H9 (cell line): ENCODE results near the gene ASCL3. TPM values are rescaled to one million over a fixed set of nuclear protein-coding genes. Genes with fewer than 3 reads are reported as not detected.

ENCODE experiments used
- DNase-seq: peaks from one replicate; pipeline ENCODE4 v3.0.0-alpha.2; 2017
- H2AFZ ChIP-seq: one replicate; pipeline ENCODE4 v1.6.1; 2013; ENCODE audit warnings: mild to moderate bottlenecking, low read length, control low read depth, moderate library complexity
- H2AK5ac ChIP-seq: 2 replicates; pipeline ENCODE4 v1.6.1; 2013; ENCODE audit warnings: low read length, control low read depth, mixed read lengths; ENCODE audit not compliant: insufficient read length
- H2BK120ac ChIP-seq: one replicate; pipeline ENCODE4 v1.6.1; 2013; ENCODE audit warnings: low read depth, mild to moderate bottlenecking, low read length, control low read depth, inconsistent platforms; ENCODE audit not compliant: poor library complexity, severe bottlenecking
- H2BK12ac ChIP-seq: 2 replicates; pipeline ENCODE4 v1.6.1; 2013; ENCODE audit warnings: low read length, control low read depth, mixed read lengths, low read depth; ENCODE audit not compliant: insufficient read length
- H2BK15ac ChIP-seq: 2 replicates; pipeline ENCODE4 v1.6.1; 2013; ENCODE audit warnings: low read depth, low read length, control low read depth
- H2BK20ac ChIP-seq: one replicate; pipeline ENCODE4 v1.6.1; 2013; ENCODE audit warnings: low read depth, mild to moderate bottlenecking, low read length, control low read depth, inconsistent platforms; ENCODE audit not compliant: poor library complexity, severe bottlenecking
- H2BK5ac ChIP-seq: 2 replicates; pipeline ENCODE4 v1.6.1; 2013; ENCODE audit warnings: low read length, control low read depth, mixed read lengths; ENCODE audit not compliant: insufficient read length
- H3K14ac ChIP-seq: 2 replicates; pipeline ENCODE4 v1.6.1; 2013; ENCODE audit warnings: low read length, control low read depth; ENCODE audit not compliant: insufficient read depth
- H3K18ac ChIP-seq: 2 replicates; pipeline ENCODE4 v1.6.1; 2013; ENCODE audit warnings: low read depth, mild to moderate bottlenecking, mixed read lengths, low read length, control low read depth; ENCODE audit not compliant: insufficient read length
- H3K23ac ChIP-seq: 2 replicates; pipeline ENCODE4 v1.6.1; 2013; ENCODE audit warnings: low read length, control low read depth, mixed read lengths, low read depth; ENCODE audit not compliant: insufficient read length
- H3K23me2 ChIP-seq: 2 replicates; pipeline ENCODE4 v1.6.1; 2013; ENCODE audit warnings: low read depth, mild to moderate bottlenecking, mixed read lengths, low read length, control low read depth; ENCODE audit not compliant: insufficient read length, poor library complexity, severe bottlenecking
- H3K27ac ChIP-seq: 2 replicates; pipeline ENCODE4 v1.5.1; 2013; ENCODE audit warnings: low read length, control low read depth, mixed read lengths, low read depth; ENCODE audit not compliant: insufficient read length
- H3K27me3 ChIP-seq: 2 replicates; pipeline ENCODE4 v1.6.1; 2013; ENCODE audit warnings: low read length, control low read depth, inconsistent platforms; ENCODE audit not compliant: insufficient read depth
- H3K4ac ChIP-seq: 2 replicates; pipeline ENCODE4 v1.6.1; 2013; ENCODE audit warnings: low read depth, mild to moderate bottlenecking, control low read depth, inconsistent platforms, low read length, moderate library complexity
- H3K4me1 ChIP-seq: 2 replicates; pipeline ENCODE4 v1.6.1; 2013; ENCODE audit warnings: low read length, control low read depth, inconsistent platforms; ENCODE audit not compliant: insufficient read depth
- H3K4me2 ChIP-seq: 2 replicates; pipeline ENCODE4 v1.6.1; 2013; ENCODE audit warnings: low read length, control low read depth, mixed read lengths; ENCODE audit not compliant: insufficient read length, insufficient read depth
- H3K56ac ChIP-seq: 2 replicates; pipeline ENCODE4 v1.6.1; 2013; ENCODE audit warnings: low read depth, mild to moderate bottlenecking, mixed read lengths, low read length, control low read depth; ENCODE audit not compliant: insufficient read length
- H3K79me1 ChIP-seq: 2 replicates; pipeline ENCODE4 v1.6.1; 2013; ENCODE audit warnings: low read depth, mild to moderate bottlenecking, moderate library complexity, low read length, control low read depth, inconsistent platforms; ENCODE audit not compliant: insufficient read depth, poor library complexity, severe bottlenecking
- H3K79me2 ChIP-seq: 2 replicates; pipeline ENCODE4 v1.6.1; 2013; ENCODE audit warnings: low read length, control low read depth, inconsistent platforms; ENCODE audit not compliant: insufficient read depth
- H3K9ac ChIP-seq: 2 replicates; pipeline ENCODE4 v1.6.1; 2013; ENCODE audit warnings: low read length, control low read depth, mixed read lengths; ENCODE audit not compliant: insufficient read length; ENCODE audit errors: extremely low read depth
- H3K9me3 ChIP-seq: one replicate; pipeline ENCODE4 v1.6.1; 2013; ENCODE audit warnings: low read depth, low read length, inconsistent platforms; ENCODE audit not compliant: control insufficient read depth
- H3T11ph ChIP-seq: one replicate; pipeline ENCODE4 v1.6.1; 2013; ENCODE audit warnings: mild to moderate bottlenecking, low read length, control low read depth, inconsistent platforms
- H4K20me1 ChIP-seq: one replicate; pipeline ENCODE4 v1.6.1; 2013; ENCODE audit not compliant: control insufficient read depth, insufficient read length, insufficient read depth
- H4K5ac ChIP-seq: 2 replicates; pipeline ENCODE4 v1.6.1; 2013; ENCODE audit warnings: low read depth, mild to moderate bottlenecking, mixed read lengths, low read length, control low read depth; ENCODE audit not compliant: insufficient read length
- H4K8ac ChIP-seq: replicated peaks from 2 replicates; pipeline ENCODE4 v1.6.1; 2013; ENCODE audit warnings: low read length, control low read depth, mixed read lengths, low read depth; ENCODE audit not compliant: insufficient read length
- H4K91ac ChIP-seq: 2 replicates; pipeline ENCODE4 v1.6.1; 2013; ENCODE audit warnings: low read depth, mild to moderate bottlenecking, moderate library complexity, mixed read lengths, low read length, control low read depth; ENCODE audit not compliant: insufficient read length
- H3K27ac Mint-ChIP-seq, 3 experiments: 2 replicates in 2 of 3; 3 replicates in 1 of 3; pipeline ENCODE4 v1.8.0; 2020 to 2021; ENCODE audit warnings: mixed read lengths in 3 of 3, mild to moderate bottlenecking in 1 of 3, moderate library complexity in 1 of 3
- H3K27me3 Mint-ChIP-seq: 2 replicates; pipeline ENCODE4 v1.8.0; 2021; ENCODE audit warnings: low read depth, mild to moderate bottlenecking, moderate library complexity, mixed read lengths
- H3K36me3 Mint-ChIP-seq, 3 experiments: 2 replicates in 2 of 3; 3 replicates in 1 of 3; pipeline ENCODE4 v1.8.0; 2020 to 2021; ENCODE audit warnings: low read depth in 3 of 3, mixed read lengths in 3 of 3; ENCODE audit not compliant: insufficient read depth in 1 of 3
- H3K4me1 Mint-ChIP-seq, 2 experiments: 2 replicates each; pipeline ENCODE4 v1.8.0; 2020; ENCODE audit warnings: mixed read lengths in 2 of 2
- H3K4me3 Mint-ChIP-seq, 2 experiments: 2 replicates in 1 of 2; 3 replicates in 1 of 2; pipeline ENCODE4 v1.8.0; 2020 to 2021; ENCODE audit warnings: mild to moderate bottlenecking in 2 of 2, mixed read lengths in 2 of 2, moderate library complexity in 1 of 2
- H3K9me3 Mint-ChIP-seq, 2 experiments: 2 replicates in 1 of 2; 3 replicates in 1 of 2; pipeline ENCODE4 v1.8.0; 2020; ENCODE audit warnings: mild to moderate bottlenecking in 2 of 2, mixed read lengths in 2 of 2, moderate library complexity in 1 of 2
- CTCF ChIP-seq: fragments of 200-600 bp; sonication (generic); conservative IDR thresholded peaks from 3 replicates; pipeline ENCODE4 v1.8.0; 2021; ENCODE audit warnings: antibody characterized with exemption, mild to moderate bottlenecking
- total RNA-seq: library from RNA; stranded (reverse); gene quantifications from 2 replicates; pipeline ENCODE4 v1.2.1, GENCODE V29; 2021

Gene ASCL3
- total RNA-seq, 1 experiment from 2014 or later: not detected

DNA sequence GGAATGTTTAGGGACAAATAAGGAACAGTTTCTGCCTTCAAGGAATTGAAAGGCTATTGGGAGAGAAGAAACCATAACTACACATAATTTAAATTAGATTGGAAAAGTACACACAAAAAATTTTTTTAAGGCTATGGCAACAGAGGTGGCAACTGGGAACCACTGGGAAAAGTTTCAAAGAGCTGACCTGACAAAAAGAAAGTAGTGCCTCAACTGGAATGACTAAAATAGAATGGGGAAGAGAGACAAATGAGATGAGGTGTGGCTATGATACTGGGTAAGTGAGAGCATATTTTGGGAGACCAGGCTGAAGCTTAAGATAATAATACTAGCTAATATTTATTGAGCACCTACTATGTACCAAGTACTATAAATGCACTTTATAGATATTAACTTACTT lies 34.7 kb downstream of the ASCL3 start:
- Histone ChIP-seq H3K79me1 (no peaks in the 10 kb centered on the region), H2AK5ac (no peak overlapping the region), H2BK20ac (no peak overlapping the region), H3K23ac (no peak overlapping the region), H3K27me3 (no peaks in the 10 kb centered on the region; the same call in 1 of the 2 replicates), H4K20me1 (no peaks in the 10 kb centered on the region), H4K91ac (no peak overlapping the region), H3K14ac (no peak overlapping the region), H4K8ac (no peak overlapping the region), H3K4me1 (peaks cover 4% of the 10 kb centered on the region; the same call in 1 of the 2 replicates), H3K27ac (no peak overlapping the region), H2BK120ac (no peak overlapping the region), H2AFZ (no peak overlapping the region), H2BK15ac (no peak overlapping the region), H3K9ac (no peak overlapping the region), H3K18ac (no peak overlapping the region), H2BK12ac (no peak overlapping the region), H4K5ac (no peak overlapping the region), H3K79me2 (no peaks in the 10 kb centered on the region; the same call in 1 of the 2 replicates), H3K9me3 (no peaks in the 10 kb centered on the region), H3K4ac (no peak overlapping the region), H3K23me2 (peaks cover 6% of the 10 kb centered on the region), H3T11ph (no peak overlapping the region), H2BK5ac (no peak overlapping the region), H3K4me2 (no peak overlapping the region), H3K56ac (no peak overlapping the region)
- Mint-ChIP-seq H3K36me3 (peaks cover 0 to 2% (median 0%) of the 10 kb centered on the region in 3 experiments; a peak in 3 of 7 replicates), H3K4me1 (peaks cover 13 to 19% of the 10 kb centered on the region in 2 experiments), H3K27me3 (peaks cover 30% of the 10 kb centered on the region), H3K27ac (no peak overlapping the region), H3K9me3 (no peaks in the 10 kb centered on the region), H3K4me3 (no peak overlapping the region)
- no peak for TF ChIP-seq CTCF
- DNase-seq: no peak
